ENCODE data around the gene SNRPA1.

SNRPA1 gene

GRCh38 chr15:101246391-101246790 is 48.7 kb downstream of the SNRPA1 start:
- H3K4me3 ChIP-seq (replicated peaks; ENCODE audit: low read depth, low read length): no peak overlapping the region
- no peak for DNase-seq (ENCODE audit: extremely low read depth, low read depth)
- TF ChIP-seq, protein P1, sequence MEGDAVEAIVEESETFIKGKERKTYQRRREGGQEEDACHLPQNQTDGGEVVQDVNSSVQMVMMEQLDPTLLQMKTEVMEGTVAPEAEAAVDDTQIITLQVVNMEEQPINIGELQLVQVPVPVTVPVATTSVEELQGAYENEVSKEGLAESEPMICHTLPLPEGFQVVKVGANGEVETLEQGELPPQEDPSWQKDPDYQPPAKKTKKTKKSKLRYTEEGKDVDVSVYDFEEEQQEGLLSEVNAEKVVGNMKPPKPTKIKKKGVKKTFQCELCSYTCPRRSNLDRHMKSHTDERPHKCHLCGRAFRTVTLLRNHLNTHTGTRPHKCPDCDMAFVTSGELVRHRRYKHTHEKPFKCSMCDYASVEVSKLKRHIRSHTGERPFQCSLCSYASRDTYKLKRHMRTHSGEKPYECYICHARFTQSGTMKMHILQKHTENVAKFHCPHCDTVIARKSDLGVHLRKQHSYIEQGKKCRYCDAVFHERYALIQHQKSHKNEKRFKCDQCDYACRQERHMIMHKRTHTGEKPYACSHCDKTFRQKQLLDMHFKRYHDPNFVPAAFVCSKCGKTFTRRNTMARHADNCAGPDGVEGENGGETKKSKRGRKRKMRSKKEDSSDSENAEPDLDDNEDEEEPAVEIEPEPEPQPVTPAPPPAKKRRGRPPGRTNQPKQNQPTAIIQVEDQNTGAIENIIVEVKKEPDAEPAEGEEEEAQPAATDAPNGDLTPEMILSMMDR (IDR thresholded peaks at IDR 0.05; ENCODE audit: low read depth, low read length, missing control alignments): no peak

- DNase-seq (ENCODE audit: extremely low read depth, low read depth): no peak
- no peak overlapping the region for H3K4me3 ChIP-seq (replicated peaks; ENCODE audit: low read depth, low read length)
- TF ChIP-seq, protein P1 (IDR thresholded peaks at IDR 0.05; ENCODE audit: low read depth, low read length, missing control alignments): no peak
Measured at GRCh38 chr15:101244889-101245668, 50.0 kb downstream of the SNRPA1 start.

- H3K4me3 ChIP-seq (replicated peaks; ENCODE audit: low read depth, low read length): no peak overlapping the region
- TF ChIP-seq, protein P1 (IDR thresholded peaks at IDR 0.05; ENCODE audit: low read depth, low read length, missing control alignments): no peak
- DNase-seq (ENCODE audit: extremely low read depth, low read depth): no peak
Measured at GRCh38 chr15:101244036-101244781, 50.8 kb downstream of the SNRPA1 start.

GRCh38 chr15:101243420-101243819 is 51.6 kb downstream of the SNRPA1 start:
- no peak for DNase-seq (ENCODE audit: extremely low read depth, low read depth)
- TF ChIP-seq, protein P1 (IDR thresholded peaks at IDR 0.05; ENCODE audit: low read depth, low read length, missing control alignments): no peak
- H3K4me3 ChIP-seq (replicated peaks; ENCODE audit: low read depth, low read length): no peak overlapping the region

- DNase-seq (ENCODE audit: extremely low read depth, low read depth): no peak
- no peak overlapping the region for H3K4me3 ChIP-seq (replicated peaks; ENCODE audit: low read depth, low read length)
- TF ChIP-seq, protein P1 (IDR thresholded peaks at IDR 0.05; ENCODE audit: low read depth, low read length, missing control alignments): no peak
Measured at GRCh38 chr15:101242999-101243336, 52.1 kb downstream of the SNRPA1 start.

DNA sequence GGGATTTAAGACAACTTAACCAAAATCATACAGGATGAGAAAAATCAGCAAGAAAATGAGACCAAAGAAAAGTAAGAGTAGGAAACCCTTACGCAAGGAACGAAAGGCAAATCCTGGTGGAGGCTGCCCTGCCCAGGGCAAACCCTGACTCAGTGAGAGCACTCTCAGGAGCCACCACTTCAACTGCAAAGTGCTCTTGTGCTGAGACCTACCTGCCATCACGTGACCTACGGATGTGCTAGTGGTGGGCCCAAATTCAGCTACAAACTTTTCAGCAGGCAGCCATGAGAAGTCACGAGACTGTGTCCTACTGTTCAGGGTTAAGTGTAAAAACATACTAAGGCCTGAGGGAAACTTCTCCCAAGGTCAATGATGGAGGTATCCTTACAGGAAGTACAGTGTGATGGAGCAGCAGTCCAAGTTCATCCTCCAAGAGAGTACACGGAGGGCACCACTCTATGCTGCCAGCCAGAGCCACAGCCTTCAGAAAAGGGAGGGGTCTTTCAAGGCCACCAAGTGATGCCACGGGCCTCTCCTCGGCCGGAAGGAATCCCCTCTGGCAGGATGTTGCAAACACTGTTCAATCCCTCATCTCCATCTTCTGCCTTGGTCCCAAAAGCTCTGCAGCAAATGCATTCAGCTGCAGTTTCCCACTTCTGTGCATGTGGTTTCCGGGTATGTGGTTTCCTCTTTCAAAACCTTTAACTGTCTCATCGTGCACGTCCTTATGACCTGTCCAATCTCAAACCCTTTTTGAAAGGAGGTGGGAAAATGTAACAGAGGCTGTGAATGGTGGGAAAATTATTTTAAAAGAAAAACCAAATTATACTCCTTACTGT is 52.7 kb downstream of the SNRPA1 start:
- no peak for DNase-seq (ENCODE audit: extremely low read depth, low read depth)
- no peak overlapping the region for H3K4me3 ChIP-seq (replicated peaks; ENCODE audit: low read depth, low read length)
- TF ChIP-seq, protein P1 (IDR thresholded peaks at IDR 0.05; ENCODE audit: low read depth, low read length, missing control alignments): no peak
